GM12864 (cell line): ENCODE measurements around the gene NPHP4.

Source experiments
- DNase-seq: peaks from one replicate; pipeline ENCODE4 v3.0.0-alpha.2; 2011; ENCODE audit warnings: low read depth
- H3K4me3 ChIP-seq: 2 replicates; pipeline ENCODE4 v1.5.1; 2011; ENCODE audit warnings: mild to moderate bottlenecking, low read depth, low read length, control low read depth
- TF ChIP-seq, protein P1 (sequence below): IDR thresholded peaks from 2 replicates; pipeline ENCODE4 v1.5.1; 2011; ENCODE audit warnings: low read depth, mild to moderate bottlenecking, moderate library complexity, low read length, control low read depth, inconsistent platforms; ENCODE audit errors: missing control alignments

NPHP4 gene

DNA sequence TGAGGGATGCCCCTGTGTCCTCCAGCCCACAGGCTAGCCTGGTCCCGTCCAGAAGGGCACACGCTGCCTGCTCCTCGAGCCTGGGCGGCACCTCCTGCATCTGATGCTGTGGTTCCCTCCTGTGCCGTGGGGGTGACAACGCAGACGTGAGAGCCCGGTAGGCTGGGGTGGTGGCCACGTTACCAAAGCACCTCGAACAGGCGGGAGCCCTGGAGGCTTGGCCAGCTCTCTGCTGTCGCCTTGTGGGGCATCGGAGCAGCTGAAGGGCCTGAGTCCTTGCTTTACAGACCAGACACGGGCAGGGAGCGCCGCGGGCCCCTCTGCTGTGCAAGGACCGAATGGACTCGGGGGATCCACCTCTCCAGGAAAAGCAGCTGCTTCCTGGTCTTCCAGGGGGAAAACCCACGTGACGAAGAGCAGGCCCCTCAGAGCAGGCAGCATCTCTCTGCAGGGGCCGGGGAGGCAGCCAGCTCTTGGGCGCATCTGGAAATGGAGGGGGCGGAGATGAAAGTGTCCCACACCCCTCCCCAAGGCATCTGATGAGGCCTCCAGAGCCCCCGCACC, 133.3 kb downstream of the NPHP4 start:
- H3K4me3 ChIP-seq: no peak overlapping the region
- TF ChIP-seq, protein P1, sequence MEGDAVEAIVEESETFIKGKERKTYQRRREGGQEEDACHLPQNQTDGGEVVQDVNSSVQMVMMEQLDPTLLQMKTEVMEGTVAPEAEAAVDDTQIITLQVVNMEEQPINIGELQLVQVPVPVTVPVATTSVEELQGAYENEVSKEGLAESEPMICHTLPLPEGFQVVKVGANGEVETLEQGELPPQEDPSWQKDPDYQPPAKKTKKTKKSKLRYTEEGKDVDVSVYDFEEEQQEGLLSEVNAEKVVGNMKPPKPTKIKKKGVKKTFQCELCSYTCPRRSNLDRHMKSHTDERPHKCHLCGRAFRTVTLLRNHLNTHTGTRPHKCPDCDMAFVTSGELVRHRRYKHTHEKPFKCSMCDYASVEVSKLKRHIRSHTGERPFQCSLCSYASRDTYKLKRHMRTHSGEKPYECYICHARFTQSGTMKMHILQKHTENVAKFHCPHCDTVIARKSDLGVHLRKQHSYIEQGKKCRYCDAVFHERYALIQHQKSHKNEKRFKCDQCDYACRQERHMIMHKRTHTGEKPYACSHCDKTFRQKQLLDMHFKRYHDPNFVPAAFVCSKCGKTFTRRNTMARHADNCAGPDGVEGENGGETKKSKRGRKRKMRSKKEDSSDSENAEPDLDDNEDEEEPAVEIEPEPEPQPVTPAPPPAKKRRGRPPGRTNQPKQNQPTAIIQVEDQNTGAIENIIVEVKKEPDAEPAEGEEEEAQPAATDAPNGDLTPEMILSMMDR: no peak
- no peak for DNase-seq

GRCh38 chr1:5858246-5858645, 134.0 kb downstream of the NPHP4 start:
- TF ChIP-seq, protein P1: no peak
- H3K4me3 ChIP-seq: no peak overlapping the region
- no peak for DNase-seq

GRCh38 chr1:5857508-5858090, 134.6 kb downstream of the NPHP4 start:
- TF ChIP-seq, protein P1: no peak
- H3K4me3 ChIP-seq: no peak overlapping the region
- DNase-seq: no peak

DNA sequence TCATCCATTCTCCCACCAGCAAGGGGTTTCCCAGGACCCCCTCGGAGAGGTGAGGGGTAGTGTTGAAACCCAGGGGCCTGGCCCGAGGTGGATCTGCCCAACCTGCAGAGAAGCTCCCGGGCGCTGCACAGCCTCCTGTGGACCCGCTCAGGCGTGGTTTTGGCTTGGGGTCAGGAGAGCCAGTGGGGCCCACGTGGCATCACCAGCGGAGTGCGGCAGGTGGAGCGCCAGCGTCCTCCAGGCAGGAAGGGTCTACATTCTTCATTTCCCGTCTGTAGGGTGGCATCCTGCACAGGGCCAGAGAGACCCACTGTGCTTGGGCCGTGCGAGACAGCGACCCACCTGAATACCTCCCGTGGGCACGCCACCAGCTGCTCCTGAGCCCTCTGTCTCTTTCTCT, 135.2 kb downstream of the NPHP4 start:
- H3K4me3 ChIP-seq: no peak overlapping the region
- TF ChIP-seq, protein P1: no peak
- DNase-seq: no peak

DNA sequence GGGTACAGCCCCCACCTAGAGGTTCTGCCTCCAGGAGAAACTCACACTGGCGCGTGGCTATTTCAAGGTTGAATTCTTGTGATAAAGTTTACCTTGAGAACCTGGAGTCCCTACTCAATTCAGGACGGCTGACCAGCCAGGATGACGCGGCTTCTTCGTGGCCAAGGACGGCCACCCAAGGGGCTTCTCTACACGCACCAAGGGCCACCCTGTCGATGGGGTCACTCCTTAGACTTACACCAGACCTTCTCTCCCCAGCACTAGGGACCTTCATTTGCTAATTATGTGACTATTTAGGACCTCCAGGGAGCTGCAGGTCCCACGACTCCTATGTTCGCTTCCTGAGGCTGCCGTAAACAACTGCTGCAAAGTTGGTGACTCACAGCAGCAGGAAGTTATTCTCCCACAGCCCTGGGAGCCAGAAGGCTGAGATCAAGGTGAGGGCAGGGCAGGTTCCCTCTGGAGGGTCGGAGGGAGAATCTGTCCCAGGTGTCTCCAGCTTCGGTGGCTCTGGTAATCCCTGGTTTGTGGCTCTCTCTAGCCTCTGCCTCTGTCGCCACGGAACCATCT, 135.9 kb downstream of the NPHP4 start:
- DNase-seq: no peak
- no peak overlapping the region for H3K4me3 ChIP-seq
- TF ChIP-seq, protein P1: no peak

- DNase-seq: no peak
- H3K4me3 ChIP-seq: no peak overlapping the region
- TF ChIP-seq, protein P1: no peak
Measured at GRCh38 chr1:5855196-5855897, 136.9 kb downstream of the NPHP4 start.
